ENCODE results near the gene PSD2.
"Not testable (repeated sequence)": the region's sequence is repeated elsewhere in the genome, so short reads cannot be mapped to it uniquely, and the experiment has no call there.

The PSD2 gene

GRCh38 chr5:139789116-139789844, 6.3 kb upstream of the PSD2 start:
- DNase-seq (ENCODE audit: low spot score) = no peak

DNA sequence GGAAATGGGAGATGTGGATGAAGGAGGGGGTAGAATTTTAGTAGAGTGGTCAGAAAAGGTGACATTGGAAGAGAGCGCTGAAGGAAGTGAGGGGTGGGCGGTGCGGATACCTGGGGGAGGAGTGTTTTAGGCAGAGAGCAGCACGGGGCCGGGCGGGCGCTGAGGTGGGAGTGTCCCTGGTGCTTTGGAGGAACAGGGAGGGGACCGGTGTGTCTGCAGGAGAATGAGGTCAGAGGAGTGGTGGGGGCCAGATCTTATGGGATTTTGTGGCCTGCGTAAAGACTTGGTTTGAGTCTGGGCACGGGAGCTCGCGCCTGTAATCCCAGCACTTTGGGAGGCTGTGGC, 5.8 kb upstream of the PSD2 start:
- DNase-seq (ENCODE audit: low spot score) = no peak

- DNase-seq (ENCODE audit: low spot score) = no peak
Observed at GRCh38 chr5:139792218-139792617, 3.4 kb upstream of the PSD2 start.

DNA sequence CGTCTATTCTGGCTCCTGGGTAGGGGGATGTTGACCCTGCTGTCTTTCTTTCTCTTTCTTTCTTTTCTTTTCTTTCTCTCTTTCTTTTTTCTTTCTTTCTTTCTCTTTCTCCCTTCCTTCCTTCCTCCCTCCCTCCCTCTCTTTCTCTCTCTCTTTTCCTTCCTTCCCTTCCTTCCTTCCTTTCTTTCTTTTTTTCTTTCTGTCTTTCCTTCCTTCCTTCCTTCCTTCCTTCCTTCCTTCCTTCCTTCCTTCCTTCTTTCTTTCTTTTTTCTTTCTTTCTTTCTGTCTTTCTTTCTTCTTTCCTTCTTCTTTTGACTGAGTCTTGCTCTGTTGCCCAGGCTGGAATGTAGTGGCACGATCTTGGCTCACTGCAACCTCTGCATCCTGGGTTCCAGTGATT, 3.0 kb upstream of the PSD2 start:
- not testable (repeated sequence) for DNase-seq (ENCODE audit: low spot score)

- no peak for DNase-seq (ENCODE audit: low spot score)
Observed at GRCh38 chr5:139794067-139794846, 1.4 kb upstream of the PSD2 start.

DNA sequence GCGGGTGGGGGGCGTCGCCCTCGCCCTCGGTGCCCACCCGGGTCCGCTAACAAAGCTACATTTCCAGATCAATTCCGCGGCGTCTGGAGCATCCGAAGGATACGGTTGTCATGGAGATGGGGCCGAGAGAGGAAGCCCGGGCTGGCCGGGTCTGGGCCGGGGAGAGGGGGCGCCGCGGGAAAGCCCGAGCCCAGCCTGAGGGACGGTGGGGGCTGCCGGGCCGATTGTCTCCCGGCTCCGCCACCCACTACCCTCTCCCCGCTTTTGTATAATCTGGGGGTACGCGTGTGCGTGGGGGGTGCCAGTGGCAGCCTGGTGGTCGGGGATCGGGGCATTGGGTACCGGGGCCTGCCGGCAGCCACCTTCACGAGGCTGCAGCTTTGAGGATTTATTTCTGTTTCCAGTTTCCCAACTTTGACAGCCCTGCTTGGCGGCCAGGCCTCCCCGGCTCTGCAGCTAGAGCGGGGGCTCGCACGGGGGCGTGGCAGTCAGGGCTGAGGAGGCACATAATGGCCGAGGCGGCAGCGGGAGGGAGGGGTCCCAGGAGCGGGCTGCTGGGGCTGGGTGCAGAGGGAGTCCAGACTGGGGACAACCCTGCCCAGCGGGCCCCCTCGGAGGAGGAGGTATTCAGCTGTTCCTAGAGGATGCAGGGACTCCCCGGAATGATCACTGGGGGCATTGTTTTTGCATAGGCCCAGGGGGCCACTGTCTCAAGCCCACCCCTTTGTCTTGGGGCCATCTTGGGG, 626 bp downstream of the PSD2 start:
- DNase-seq (ENCODE audit: low spot score) = no peak

DNA sequence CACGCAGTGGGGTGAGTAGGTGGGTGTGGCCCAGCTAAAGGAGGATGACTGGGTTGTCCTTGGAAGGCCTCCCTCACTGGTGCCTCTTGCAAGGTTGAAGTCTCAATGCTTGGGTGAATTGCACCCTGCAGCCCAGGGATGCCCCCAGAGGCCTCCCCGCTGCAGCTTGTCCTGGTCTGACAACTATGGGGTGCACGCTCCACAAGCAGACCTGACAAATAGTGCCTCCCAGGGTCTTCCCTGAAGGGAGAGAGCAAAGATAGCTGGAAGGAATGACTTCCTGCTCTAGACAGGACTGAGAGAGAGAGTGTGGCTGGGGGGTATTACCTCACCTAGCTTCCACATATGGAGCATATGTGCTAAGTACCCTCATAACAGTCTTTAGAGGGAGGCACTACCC, 1.7 kb downstream of the PSD2 start:
- no peak for DNase-seq (ENCODE audit: low spot score)

DNA sequence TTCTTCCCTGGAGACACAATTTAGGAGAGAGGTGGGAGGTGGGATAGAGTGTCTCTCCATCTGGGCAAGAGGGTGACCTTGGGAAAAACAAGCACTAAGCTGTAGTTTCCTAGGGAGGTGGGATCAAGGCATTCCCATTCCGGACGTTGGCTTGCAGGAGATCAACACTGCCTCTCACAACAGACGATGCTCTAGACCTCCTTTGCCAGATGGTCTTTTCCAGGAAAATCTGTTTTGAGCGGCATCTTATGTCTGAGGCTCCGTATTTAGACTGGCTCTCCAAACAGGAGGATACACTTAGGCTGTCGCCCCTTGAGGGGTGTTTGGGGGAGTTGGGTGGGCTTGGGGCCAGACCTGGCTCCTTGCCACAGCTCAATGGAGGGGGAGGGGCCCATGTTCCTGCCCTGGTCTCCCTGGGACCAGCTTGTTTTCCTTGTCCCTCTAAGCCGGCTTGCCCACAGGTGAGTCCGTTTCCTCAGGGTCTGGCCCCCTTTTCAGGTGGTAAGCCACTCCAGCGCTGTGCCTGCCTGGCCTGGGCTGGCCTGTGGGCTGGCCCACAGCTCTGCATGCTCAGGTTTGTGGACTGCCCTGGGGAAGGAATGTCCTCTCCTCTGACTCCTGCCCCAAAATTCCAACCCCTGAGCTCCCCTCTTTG, 2.4 kb downstream of the PSD2 start:
- DNase-seq (ENCODE audit: low spot score) = no peak

DNA sequence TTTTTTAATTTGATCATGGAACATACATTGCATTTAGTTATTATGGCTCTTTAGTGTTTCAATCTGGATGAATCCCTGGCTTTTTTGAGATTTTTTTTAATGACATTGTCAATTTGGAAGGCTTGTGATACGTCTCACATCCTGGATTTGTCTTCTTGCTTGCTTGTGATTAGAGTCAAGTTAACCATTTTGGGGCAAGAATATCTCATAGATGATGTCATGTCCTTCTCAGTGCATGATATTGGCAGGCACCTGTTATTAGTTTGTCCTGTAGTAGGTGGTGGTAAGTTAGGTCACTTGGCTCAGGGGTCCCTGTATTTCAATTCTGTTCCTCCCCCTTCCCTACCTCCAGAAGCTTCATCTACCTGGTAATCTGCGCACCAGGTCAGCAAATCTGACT, 3.3 kb downstream of the PSD2 start:
- DNase-seq (ENCODE audit: low spot score) = no peak

DNA sequence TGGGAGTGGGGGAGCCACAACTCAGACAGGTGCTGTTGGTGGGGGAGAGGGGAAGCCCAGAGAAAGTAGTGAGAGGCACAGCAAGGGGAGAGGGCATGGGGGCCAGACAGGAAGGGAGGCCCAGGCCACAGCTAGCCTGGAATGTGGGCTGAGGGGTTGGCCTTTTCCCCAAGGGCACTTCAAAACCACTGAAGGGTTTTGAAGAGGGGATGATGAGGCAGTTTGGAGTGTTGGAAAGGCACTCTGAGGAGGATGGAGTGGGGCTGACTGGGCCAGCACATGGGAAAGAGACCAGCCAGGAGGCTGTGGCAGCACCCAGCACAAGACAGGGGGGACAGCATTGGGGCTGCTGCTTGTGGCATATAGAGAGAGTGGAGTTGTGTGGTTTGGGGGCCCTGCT, 3.8 kb downstream of the PSD2 start:
- no peak for DNase-seq (ENCODE audit: low spot score)

GRCh38 chr5:139803978-139804377, 8.4 kb downstream of the PSD2 start:
- no peak for DNase-seq (ENCODE audit: low spot score)

DNA sequence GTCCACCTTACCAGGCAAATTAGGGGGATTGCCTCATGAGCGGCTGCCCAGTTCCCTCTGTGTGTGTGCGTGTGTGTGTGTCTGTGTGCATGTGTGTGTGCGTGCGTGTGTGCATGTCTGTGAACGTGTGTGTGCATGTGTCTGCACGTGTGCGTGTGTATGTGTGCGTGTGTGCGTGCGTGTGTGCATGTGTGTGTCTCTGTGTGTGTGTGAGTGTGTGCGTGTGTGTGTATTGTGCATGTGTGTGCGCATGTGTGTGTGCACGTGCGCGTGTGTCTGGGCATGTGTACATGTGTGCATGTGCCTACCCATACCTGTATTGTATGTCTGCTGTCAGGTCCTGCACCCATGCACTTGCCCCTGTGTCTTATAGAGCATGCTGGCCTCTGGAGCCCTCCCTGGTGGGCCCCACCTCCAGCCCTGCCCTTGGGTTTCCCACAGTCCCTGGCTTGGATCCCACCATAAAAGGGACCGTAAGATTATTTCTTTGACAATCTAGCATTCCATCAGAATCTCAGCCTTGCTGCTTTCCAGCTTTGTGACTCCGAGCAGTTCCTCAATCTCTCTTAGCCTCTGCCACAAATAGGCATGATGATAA, 9.3 kb downstream of the PSD2 start:
- DNase-seq (ENCODE audit: low spot score) = no peak

DNA sequence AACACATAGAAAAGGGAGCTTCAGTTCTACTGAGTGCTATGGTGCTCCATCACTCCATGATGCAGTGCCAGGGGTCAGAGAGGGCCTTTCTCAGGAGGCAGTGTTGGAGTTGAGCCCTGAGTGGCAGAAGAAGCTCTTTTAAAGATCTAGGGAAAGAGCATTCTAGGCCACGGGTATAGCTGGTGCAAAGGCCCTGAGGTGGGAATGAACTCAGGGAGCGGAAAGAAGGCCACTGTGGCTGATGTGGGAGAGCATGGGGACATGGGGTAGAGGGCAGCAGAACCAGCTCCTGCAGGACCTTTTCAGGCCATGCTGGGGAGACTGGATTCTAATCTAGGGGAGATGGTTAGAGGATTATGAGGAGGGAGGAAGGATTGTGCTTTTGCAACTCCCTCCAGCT, 9.9 kb downstream of the PSD2 start:
- DNase-seq (ENCODE audit: low spot score) = no peak

DNA sequence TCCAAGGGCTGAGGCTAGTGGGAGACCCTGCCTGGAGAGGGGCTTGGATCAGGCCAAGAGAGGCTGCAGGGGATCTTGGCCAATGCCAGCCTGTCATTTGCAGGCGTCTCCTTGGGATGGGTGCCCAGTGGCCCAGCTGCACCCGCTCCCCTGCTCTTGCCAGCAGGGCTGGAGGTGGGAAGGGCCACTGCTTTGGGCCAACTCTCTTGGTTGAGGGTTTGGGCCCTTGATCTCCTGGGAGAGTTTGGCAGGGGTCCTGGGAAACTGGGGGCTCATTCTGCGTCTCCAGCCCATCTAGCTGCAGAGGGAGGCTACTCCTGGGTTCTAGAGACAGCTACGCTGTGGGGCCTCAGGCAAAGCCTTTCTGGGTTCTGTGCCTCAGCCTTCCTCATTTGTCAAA, 10.5 kb downstream of the PSD2 start:
- DNase-seq (ENCODE audit: low spot score) = no peak

DNA sequence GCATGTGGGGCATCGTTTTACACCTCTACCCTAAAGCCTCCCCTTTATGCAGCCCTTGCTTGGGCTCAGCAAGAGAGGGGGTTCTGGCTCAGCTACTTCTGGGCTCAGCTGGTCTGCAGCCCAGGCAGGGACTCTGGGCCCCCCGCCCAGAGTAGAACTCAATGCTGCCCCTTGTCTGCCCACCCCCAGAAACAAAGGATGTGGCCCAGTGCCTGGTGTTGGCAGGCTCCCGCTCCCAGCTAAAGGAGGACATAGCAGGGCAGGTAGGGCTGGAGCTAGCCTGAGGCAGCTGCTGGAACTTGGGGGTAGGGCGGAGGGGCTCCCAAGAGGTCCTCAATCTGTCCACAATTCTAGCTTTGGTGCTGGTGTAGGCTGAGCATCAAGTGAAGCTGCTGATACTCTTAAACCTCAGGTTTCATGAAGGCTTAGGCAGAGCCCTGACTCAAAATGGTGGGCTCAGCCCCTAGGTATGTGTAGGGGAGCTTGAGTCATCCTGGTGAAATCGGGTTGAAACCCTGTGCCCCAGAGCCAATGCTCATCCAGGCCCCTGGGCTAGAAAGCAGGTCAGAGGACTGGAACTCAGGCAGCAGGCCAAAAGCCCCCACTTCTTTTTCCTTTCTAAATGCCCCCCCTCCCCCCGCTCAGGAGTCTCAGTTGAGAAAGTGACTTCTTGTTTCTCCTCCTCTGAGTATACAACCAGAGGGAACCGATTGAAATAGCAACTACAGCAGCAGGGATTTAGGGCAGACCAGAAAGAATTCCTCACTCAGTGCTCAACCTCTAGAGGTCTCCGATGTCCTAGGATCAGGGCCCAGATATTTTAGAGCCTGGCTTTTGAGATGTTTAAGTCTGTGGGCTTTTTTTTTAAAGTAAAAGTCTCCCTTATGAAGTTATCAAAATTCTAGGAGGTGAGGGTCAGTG, 11.4 kb downstream of the PSD2 start:
- no peak for DNase-seq (ENCODE audit: low spot score)

DNA sequence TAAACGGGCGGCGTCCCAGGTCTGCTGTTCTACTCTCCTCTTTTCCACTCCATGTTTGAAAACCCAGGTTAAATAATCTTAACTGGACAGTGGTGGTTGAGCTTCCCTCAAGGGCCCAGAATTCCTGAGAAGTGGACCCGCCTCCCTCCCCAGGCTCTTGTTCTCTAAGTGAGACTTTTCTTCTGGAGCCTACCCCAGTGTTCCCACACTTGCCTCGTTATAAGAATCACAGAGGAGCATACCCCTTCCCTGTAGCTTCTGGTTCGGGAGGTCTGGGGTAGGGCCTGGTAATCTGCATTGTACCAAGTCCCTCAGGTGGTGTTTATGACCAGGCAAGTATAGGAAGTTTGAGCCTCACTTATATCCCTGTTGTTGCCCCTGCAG, 12.0 kb downstream of the PSD2 start:
- DNase-seq (ENCODE audit: low spot score) = no peak

GRCh38 chr5:139808481-139809330, 13.1 kb downstream of the PSD2 start:
- DNase-seq (ENCODE audit: low spot score) = no peak

GRCh38 chr5:139809331-139809810, 13.8 kb downstream of the PSD2 start:
- no peak for DNase-seq (ENCODE audit: low spot score)

All from SK-N-DZ (cell line).